ENCODE data around the gene C1orf87.
"Not testable (repeated sequence)": the region's sequence is repeated elsewhere in the genome, so short reads cannot be mapped to it uniquely, and the experiment has no call there.

C1orf87 gene

DNA sequence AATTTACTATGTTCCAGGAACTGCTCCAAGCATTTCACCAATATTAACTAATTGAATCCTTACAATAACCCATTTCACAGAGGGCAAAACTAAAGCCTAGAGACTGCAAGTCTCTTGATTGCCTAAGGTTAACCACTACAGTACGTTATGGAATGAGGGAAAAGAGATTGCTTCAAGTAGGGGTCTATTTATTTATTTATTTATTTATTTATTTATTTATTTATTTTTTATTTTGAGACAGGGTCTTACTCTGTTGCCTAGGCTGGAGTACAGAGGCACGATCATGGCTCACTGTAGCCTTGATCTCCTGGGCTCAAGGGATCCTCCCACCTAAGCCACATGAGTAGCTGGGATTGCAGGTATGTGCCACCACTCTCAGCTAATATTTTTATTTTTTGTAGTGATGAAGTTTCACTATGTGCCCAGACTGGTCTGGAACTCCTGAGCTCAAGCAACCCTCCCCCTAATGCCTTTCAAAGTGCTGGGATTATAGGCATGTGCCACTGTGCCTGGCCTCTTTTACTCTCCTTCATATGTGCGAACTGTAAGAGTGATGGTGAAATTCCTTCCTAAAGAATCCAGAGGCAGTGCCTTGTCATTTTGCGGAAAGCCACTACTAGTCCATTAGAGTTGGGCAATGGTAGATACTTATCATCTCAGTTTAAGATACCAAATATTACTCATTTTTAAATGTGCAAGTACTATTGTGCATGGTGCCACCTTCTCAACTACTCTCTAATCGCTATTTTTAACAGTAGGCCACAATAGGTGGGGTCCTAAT, 81.3 kb downstream of the C1orf87 start:
- DNase-seq (ENCODE audit: low read depth), result no peak

- DNase-seq (ENCODE audit: low read depth), result no peak
Observed at GRCh38 chr1:59990470-59990869, 83.1 kb downstream of the C1orf87 start.

GRCh38 chr1:59986516-59987310, 86.9 kb downstream of the C1orf87 start:
- no peak for DNase-seq (ENCODE audit: low read depth)

GRCh38 chr1:59985911-59986515, 87.6 kb downstream of the C1orf87 start:
- DNase-seq (ENCODE audit: low read depth), result no peak

GRCh38 chr1:59979666-59980065, 93.9 kb downstream of the C1orf87 start:
- DNase-seq (ENCODE audit: low read depth), result no peak

DNA sequence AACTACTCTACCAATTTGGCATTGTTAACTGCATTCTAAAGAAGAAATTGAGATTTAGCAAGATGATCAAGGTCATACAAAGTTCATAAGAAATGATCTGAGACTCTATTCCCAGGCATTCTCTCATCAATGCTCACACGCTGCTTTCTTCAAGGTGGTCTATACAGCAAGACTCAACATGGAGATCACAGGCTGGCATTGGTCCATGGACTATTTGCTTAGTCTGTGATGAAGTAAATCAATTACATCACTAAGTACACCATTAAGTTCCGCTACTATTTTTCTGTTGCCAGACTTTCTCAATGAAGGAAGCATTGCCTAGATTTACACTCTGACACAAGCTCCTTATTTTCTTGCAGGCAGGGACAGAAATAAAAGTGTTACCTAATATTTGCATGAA, 95.1 kb downstream of the C1orf87 start:
- no peak for DNase-seq (ENCODE audit: low read depth)

DNA sequence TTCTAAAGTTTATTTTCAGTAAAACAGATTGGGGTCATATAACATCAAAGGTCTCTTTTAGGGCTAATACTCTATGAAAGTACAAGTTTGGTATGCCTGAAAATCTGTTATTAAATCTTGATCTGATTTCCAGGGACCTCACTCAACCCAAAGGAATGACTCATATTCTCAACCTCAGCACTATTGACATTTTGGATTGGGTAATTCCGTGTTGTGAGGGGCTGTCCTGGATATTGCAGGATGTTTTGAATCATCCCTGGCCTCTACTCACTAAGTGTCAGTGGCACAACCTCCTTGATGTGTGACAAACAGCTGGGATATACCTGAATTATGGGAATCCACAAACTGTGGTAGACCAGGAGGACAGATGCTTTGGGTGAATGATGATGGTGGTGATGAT, 95.5 kb downstream of the C1orf87 start:
- DNase-seq (ENCODE audit: low read depth), result no peak

DNA sequence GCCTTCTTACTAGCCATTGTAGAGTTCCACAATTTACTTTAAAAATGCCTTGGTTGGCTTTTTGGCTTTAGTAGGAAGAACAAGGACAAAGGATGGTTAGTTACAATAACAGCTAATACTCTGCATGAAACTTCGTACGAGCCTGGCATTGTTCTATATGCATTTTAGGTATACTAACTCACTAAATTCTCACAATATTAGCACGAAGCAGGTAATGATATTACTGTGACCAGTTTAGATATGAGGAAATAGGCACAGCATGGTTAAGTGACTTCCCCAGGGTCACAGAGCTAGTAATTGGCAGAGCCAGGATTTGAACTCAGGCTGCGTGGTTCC, 96.5 kb downstream of the C1orf87 start:
- no peak for DNase-seq (ENCODE audit: low read depth)

DNA sequence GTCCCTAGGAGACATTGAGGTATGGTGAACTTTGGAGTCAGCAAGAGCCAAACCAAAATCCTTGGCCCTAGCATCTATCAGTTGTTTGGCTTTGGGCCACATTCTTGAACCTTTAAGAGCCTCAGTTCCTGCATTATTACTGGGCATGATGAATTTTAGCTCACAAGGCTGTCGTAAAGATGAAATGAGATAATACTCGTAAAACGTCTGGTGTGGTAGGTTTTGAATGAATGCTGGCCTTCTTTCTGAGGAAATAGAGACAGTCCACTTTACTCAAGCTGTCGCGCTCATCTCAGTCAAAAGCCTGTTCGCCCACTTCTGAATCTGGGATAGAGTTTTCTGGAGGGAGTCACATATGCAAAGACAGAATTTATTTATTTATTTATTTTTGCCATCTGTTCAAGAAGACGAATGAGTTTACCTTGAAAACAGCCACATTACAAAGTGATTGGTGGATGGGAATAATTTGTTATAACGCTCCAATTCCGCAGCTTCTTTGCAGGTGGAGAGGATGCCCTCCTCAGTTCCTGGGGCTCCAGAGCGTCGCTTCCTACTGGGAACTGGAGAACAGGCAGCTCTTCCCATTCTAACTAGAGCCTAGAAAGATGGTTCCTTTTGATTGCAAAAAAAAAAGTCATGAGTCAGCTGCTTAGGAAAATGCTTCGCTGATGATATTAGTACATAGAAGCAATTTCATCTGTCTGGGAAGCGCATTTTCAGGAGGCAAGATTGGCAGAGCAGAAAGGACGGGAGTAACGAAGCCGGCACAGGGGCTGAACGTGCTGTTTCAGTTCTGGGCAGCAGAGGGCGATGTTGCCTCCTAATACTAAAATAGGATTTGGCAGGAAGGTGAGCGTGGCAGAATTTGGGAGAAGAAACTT, 97.1 kb downstream of the C1orf87 start:
- DNase-seq (ENCODE audit: low read depth), result peak; percentile 12

DNA sequence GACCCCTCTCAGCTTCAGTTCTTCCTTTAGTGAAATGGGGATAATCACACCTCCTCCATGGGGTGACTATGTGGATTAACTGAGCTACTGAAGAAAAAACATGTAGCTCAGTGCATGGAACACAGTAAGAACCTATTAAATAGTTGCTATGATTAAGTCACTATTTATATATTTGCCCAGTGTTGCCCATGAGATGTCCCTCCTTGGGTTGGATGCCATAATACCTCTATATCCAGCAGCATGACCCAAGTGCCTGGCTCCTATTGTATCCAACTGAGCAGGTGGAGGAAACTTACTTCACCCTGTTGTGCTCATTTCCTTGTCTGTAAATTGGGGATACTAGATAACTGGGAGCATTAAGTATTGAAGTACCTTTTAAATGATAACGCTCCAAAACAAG, 99.9 kb downstream of the C1orf87 start:
- no peak for DNase-seq (ENCODE audit: low read depth)

DNA sequence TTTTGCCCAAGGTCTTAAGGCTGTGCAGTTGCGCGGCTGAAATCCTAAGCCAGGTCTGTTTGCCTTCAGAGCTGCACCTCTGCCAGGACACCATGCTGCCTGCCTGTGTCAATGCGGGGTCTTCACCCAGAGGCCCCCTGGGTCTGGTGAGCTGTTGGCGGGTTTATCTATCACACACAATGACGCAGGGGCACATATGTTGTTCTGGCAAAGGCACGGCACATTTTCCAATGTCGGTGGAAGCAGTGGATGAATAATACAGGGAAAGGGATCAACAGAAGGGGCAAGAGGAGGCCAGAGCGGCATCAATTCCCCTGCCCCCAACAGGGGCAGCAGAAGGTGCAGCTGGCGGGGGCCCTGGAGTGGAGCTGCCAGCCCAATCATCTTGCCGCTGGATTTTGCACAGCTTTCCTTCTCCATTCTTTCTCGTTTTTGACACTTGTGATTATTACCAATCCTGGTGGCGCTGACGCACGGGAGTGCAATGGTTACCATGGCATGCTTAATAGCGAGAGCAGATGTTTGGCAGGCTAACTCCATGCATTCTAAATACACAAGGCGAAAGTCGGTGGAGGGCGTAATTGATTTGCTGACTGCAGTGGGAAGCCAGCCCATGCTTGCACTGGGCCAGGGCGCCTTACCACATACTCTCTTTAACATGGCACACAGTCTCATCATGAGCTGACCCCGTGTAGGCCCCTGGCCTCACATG, 101.2 kb downstream of the C1orf87 start:
- DNase-seq (ENCODE audit: low read depth), result no peak

- DNase-seq (ENCODE audit: low read depth), result peak; percentile 22
Observed at GRCh38 chr1:59971464-59971911, 102.1 kb downstream of the C1orf87 start.

- not testable (repeated sequence) for DNase-seq (ENCODE audit: low read depth)
Observed at GRCh38 chr1:59969542-59970175, 103.9 kb downstream of the C1orf87 start.

DNA sequence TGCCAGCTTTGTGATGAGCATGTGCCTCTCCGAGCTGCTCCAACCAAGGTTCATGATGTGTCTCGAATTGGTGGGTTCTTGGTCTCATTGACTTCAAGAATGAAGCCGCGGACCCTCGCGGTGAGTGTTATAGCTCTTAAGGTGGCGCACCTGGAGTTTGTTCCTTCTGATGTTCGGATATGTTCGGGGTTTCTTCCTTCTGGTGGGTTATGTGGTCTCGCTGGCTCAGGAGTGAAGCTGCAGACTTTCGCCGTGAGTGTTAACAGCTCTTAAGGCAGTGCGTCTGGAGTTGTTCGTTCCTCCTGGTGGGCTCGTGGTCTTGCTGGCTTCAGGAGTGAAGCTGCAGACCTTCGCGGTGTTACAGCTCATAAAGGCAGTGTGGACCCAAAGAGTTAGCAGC, 104.8 kb downstream of the C1orf87 start:
- not testable (repeated sequence) for DNase-seq (ENCODE audit: low read depth)

DNA sequence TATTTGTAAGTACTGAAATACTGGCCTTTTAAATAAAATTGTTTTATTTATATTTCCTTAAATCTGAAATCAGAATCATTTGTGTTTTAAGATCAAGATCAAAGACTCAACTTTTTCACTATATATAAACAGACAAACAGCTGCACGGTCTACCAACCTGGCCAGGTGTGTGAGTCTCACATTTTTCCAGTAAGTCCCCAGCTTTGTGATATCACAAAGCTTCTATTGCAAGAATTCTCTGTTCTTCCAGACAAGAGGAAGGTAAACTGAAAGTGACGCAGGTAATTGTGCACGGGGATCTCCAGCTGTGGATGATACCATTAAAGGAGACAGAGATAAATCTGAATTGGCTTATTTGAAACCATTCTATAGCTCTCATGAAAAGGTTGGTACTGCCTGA, 105.8 kb downstream of the C1orf87 start:
- DNase-seq (ENCODE audit: low read depth), result no peak

- DNase-seq (ENCODE audit: low read depth), result no peak
Observed at GRCh38 chr1:59967141-59967697, 106.4 kb downstream of the C1orf87 start.

GRCh38 chr1:59952065-59952464, 121.5 kb downstream of the C1orf87 start:
- DNase-seq (ENCODE audit: low read depth), result no peak

DNA sequence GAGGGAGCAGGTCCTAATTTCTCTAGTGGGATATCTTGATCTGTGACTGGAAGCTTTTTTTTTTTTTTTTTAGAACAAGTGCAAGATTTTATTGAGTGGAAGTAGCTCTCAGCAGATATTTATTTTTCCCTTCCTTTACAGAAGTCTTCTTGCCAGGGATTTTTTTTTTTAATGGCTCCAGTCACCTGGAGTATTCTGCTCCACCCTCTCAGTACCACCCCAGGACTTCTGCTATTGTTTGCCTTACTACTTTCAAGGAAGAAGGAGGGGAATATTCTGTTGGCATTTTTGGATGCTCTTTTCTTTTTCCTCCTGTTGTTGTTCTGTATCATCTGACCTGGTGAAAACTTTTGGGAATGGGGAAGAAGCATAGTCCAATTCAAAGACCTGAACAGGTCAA, 123.9 kb downstream of the C1orf87 start:
- DNase-seq (ENCODE audit: low read depth), result no peak

DNA sequence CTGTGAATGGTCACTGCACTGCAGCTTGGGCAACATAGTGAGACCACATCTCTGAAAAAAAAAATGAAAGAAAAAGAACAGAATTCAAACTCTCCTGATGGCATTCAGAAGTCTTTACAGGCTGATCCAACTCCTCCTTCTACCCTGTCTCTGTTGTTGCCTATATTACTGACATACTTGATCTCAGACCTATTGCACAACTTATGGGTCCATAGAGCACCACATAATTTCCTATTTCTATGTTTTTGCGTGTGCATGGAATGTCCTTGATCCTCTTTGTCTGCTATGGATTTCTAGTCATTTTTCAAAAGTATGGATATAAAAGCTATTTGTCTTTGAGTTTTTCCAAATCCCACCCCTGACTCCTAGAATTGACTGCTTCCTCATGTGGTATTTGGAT, 124.6 kb downstream of the C1orf87 start:
- no peak for DNase-seq (ENCODE audit: low read depth)

Measured in activated T-cell treated with anti-CD3 and anti-CD28 coated beads for 1 hour (primary cell).